GM12874 (cell line): ENCODE measurements around the gene SMOC1.

Source experiments
- CTCF ChIP-seq: IDR thresholded peaks from 2 replicates; pipeline ENCODE4 v1.5.1; 2011; ENCODE audit warnings: low read depth, mild to moderate bottlenecking, control low read depth, low read length, moderate library complexity; ENCODE audit not compliant: insufficient read depth

The SMOC1 gene

DNA sequence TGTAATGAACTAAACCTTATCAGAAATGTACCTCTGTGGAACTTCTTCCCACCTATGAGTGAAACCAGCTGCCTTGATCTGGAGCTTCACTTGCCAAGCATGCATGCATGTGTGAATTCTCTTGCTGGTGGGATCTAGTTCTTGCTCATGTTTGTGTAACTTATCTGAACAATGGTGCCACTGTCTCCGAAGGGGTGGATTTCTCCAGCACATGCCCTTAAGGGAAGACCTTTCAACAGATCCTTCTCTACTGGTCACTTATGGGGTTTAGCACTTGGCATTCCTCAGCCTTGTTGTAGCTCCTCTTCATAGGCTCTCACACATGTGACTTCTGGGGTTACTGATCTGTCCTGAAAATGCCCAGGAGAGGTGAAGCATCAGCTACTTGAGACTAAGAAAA lies 25.0 kb downstream of the SMOC1 start:
- TF ChIP-seq CTCF, result no peak

- no peak for TF ChIP-seq CTCF
Measured at GRCh38 chr14:69906201-69906600, 27.0 kb downstream of the SMOC1 start.

- no peak for TF ChIP-seq CTCF
Measured at GRCh38 chr14:69909826-69910550, 30.8 kb downstream of the SMOC1 start.

DNA sequence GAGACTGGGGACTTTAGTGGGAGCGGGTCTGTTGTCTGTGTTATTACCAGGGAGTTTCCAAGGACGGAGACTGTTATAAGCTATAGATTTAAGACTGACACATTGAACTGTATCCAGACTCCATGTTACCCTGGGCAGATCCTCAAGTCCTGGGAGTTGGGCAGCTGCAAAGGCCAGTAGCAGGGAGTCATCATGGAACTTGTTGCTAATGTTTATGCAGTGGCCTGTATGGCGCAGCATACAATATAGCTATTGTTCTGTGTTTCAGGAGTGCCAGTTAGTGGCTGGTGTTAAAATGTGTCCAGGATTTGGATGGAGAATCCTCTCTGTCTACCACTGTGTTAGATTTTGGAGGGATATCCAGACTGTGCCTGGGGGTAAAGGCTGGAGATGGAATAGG lies 31.7 kb downstream of the SMOC1 start:
- no peak for TF ChIP-seq CTCF

DNA sequence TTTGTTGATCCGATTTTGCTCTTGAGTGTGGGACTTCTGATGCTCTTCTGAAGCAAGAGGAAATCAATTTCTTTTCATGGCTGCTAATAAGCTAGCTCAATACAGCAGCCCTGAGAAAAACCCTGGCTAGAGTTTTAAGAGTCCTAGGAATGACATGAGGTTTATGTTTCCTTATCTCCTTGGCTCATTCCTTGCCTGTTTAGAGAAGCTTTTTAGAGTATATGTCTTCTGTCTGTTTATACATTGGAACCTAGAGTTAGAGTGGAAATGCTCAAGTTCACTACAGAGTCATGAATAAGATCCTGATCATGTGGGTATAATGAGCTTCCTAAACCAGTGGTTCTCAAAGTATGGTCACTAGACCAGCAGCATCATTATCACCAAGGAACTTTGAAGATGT lies 34.5 kb downstream of the SMOC1 start:
- TF ChIP-seq CTCF, result no peak

DNA sequence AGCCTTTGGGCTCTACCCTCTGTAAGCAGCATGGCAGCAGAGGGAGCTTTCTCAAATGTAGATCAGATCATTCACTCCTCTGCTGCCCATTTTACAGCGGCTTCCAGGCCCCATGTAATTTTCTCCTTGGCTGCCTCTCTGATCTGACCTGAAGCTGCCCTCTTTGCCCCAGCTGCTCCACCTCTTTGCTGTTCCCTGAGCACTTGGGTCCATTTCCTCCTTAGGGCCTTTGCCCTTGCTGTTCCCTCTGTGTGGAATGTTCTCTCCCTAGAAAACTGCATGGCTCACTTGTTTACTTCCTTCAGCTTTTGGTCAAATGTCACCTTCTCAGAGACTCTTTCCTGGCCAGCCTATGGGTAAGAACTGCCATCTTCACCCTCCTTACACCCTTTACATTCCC lies 37.2 kb downstream of the SMOC1 start:
- TF ChIP-seq CTCF, result no peak

DNA sequence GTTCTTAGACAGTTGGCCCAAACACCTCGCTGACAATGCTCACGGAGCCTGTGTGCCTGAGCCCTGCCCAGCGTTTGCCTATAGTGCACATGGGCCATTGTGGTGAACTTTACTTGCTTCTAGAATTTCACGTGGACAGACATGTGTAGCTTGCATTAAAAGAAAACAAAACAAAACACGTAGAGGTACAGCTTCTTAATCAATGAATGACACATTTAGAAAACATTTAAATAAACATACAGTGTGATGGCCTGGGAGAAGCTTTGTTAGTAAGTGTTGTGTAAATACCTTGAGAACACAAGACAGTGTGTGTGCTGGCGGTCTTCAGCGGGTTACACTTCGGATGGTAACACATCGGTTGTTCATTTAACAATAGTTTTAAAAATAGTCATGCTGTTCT lies 38.1 kb downstream of the SMOC1 start:
- no peak for TF ChIP-seq CTCF
